SIG-M5 treated with dmso at 0.1 percent for 504 hours (cell line): ENCODE measurements around the gene EWSR1.
A peak's percentile ranks its signal among the peaks of the same experiment; 100 is the strongest.
"Not testable (repeated sequence)": the region's sequence is repeated elsewhere in the genome, so short reads cannot be mapped to it uniquely, and the experiment has no call there.

Experiments used
- DNase-seq: peaks from one replicate; lab custom pipeline; 2025; ENCODE audit not compliant: unreplicated experiment; lab: John Stamatoyannopoulos, UW

Gene EWSR1

DNA sequence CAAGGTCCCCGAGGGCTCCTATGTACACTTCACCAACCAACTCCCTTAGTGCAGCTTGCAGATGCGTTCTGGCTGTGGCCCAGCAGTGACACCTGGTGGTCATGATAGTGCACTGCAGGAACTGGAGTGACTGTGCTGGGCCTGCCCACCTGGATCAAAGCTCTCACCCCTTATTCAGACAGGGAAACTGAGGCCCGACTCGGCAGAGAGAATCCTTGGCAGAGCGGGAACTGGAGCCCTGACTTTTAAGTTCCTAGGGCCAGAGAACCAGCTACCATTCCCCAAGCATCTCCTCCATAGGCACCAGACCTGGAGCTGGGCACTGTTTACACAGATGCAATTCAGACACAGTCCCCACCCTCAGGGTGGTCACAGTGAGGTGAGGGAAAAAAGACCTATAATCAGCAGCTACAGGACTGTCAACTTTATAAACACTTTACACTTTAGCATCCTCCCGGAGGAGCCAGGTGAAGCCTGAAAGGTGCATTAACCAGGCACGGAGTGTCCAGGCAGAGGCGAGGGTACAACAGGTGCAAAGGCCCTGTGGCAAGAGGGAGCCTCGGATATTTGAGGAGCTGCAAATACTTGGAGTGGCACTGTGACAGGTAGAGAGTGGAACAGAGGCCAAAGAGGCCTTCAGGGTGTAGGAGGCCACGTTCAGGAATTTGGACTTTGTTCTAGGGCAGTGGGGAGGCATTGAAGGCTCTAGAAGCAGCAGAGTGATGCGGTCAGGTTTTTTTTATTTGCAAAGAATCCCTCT is 22.3 kb upstream of the EWSR1 start:
- peak; percentile 55 for DNase-seq

DNA sequence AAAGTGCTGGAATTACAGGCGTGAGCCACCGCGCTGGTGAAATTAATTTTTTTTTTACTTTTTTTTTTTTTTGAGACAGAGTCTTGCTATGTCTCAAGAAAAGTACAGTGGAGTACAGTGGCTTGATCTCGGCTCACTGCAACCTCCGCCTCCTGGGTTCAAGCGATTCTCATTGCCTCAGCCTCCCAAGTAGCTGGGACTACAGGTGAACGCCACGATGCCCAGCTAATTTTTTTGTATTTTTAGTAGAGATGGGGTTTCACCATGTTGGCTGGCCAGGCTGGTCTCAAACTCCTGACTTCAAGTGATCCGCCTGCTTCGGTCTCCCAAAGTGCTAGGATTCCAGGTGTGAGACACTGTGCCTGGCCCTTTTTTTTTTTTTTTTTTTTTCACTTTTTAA is 20.2 kb upstream of the EWSR1 start:
- not testable (repeated sequence) for DNase-seq

DNA sequence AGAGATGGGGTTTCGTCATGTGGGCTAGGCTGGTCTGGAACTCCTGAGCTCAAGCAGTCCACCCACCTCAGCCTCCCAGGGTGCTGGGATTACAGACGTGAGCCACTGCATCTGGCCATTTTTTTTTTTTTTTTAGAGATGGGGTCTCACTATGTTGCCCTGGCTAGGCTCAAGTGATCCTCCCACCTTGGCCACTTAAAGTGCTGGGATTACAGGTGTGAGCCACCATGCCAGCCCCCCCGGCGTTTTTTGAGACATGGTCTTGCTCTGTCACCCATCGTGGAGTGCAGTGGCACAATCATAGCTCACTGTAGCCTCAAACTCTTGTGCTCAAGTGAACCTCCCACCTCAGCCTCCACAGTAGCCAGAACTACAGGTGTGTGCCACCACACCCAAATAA is 16.8 kb upstream of the EWSR1 start:
- DNase-seq: no peak

DNA sequence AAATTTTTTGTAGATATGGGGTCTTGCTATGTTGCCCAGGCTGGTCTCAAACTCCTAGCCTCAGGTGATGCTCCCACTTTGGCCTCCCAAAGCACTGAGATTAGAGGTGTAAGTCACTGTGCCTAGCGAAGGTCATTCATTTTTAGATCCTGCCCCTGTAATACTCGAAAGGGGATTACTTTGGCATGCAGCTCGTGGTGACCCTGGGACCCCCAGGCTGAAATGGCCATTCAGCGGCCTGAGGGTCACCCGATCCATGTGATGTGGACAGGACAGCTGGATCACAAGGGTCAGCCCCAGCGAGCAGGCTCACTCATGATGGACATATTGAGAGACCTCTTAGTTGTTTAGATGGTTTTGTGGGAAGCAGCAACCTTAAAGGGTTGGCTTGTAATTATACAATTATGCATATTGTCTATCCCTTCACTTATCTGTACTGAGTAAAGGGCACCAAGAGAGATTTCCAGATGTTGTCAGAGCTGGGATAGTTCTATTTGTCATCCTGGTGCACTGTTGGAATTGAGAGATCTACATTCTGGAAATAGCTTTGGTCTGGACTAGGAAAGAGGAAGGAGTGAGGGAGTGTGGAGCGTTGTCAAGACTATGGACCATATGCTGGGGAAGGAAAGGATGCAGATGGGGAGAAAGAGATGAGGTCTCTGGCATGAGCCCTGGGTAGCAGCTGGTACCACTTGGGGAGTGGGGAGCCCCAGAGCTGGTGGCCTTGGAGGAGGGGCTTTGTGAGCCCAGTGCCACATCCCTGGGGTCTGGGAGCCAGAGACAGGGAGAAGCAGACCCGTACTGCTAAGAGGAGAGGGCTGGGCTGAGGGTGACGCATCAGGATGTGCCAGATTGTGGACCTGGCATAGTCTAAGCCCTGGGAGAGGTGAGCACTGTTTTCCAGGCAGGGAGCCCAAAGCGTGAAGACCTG is 15.8 kb upstream of the EWSR1 start:
- DNase-seq: no peak

DNA sequence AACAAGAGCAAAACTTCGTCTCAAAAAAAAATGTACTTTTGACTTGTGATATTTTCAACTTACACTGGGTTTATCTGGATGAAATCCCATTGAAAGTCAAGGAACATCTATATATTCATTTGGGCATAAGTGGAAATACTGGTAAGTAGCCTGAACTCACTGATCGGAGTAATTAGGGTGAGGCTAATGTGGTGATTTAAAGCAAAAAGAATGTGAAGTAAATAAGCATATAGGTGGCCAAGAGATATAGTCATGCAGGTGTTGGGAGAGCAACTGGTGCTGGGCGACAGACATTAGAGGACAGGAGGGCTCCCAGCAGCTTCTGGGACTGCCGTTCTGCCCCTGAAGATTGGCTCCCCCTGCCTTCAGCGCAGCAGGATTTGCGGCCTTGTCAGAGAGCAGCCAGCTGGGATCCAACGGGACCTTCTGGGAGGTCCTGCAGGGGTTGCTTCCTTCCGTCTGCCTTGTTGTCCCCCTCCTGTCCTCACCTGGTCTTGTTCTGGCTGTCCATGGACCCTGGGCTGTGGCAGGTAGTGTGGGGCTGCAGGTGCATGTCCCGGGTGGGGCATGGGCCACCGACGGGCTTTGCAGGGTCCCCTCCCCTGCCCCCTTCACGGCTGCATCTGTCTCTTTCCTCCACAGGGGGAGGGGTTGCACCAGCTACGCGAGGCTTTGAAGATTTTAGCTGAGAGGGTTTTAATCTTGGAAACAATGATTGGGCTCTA is 14.3 kb upstream of the EWSR1 start:
- DNase-seq: no peak

DNA sequence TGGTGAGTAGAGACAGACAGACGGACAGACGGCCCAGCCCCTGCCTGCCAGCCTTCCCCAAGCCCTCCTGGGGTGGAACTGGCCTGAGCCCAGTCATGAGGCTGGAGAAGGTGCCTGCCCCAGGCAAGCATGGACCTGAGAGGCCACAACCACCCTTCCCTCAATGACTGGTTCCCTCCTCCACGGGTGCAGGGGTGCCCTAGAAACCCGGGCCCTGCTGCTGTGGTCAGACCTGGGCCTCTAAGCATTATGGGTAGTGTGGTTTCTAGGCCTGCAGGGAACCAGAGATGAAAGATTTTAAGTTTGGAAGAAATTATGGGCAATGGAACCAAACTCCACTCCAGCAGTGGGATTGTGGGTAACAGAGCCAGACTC is 13.8 kb upstream of the EWSR1 start:
- no peak for DNase-seq

DNA sequence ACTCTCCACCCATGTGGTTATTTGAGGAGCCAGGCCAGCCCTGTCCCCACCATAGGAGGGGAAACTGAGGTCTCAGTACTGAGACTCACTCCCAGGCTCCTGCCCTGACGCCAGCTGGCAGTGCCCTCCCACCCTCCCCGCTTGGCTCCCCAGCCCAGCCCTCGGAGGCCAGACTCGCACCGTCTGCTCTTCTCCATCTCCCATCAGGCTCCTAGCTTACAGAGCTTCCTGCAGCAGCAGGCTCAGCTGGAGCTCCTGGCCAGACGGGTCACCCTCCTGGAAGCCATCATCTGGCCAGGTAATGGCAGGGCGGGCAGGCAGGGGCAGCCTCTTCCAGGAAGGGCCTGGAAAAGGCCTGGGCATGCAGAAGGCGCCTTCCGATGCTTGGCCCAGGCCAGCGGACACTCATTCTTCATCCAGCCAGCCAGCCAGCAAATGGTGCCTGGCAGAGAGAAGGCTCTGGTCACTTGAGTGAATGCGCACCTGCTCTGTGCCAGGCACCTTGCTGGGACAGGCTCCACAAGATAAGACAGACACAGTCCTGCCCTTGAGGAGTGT is 12.9 kb upstream of the EWSR1 start:
- DNase-seq: no peak

DNA sequence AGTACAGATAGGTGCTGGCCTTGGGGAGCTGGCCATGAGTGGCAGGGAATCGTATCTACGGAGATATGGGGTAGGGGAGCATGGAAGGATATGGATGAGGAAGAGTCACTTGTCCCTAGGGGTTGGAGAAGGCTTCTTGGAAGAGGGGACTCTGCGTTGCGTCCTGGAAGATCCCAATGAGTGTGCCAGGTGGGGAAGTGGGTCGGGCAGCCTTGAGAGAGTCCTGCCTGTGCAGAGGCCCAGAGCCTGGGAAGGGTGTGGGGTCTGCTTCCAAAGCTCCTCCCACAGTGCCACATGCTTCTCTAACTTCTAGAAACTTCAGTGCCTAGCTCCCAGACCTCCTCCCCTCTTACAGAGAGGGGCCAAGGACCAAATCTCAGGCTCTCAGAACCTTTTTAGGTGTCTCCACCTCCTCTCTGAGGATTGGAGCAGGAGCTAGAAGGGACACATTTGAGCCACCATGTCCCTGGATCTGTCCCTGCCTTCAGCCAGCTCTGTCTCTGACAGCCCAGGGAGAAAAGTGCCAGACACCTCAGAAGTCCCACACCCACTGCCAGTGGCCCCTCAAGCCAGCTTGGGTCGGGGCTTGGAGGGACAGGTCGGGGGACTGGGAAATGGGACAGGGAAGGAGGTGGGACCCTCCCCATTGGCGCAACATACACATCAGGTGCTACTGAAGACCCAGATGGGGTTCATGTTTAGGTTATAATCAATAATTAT is 11.3 kb upstream of the EWSR1 start:
- DNase-seq: no peak

DNA sequence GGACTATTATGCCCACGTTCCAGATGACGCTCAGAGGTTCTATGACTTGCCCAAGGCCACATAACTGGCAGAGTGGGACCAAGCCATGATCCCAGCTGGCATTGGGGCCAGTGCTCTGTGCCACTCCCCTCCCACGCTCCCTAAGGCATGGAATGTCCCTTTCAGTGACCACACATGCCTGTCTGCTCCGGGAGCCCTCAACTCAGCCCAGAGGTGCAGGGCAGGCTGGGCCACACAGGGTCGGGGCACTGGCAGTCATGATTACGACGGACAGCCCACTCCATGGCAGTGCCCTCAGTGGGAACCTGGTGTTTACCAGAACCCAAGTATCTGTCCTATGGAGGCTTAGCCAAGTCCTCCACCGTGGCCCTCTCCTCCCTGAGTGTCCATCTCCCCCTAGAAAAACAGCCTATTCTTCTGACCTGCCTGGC is 10.3 kb upstream of the EWSR1 start:
- DNase-seq: no peak

DNA sequence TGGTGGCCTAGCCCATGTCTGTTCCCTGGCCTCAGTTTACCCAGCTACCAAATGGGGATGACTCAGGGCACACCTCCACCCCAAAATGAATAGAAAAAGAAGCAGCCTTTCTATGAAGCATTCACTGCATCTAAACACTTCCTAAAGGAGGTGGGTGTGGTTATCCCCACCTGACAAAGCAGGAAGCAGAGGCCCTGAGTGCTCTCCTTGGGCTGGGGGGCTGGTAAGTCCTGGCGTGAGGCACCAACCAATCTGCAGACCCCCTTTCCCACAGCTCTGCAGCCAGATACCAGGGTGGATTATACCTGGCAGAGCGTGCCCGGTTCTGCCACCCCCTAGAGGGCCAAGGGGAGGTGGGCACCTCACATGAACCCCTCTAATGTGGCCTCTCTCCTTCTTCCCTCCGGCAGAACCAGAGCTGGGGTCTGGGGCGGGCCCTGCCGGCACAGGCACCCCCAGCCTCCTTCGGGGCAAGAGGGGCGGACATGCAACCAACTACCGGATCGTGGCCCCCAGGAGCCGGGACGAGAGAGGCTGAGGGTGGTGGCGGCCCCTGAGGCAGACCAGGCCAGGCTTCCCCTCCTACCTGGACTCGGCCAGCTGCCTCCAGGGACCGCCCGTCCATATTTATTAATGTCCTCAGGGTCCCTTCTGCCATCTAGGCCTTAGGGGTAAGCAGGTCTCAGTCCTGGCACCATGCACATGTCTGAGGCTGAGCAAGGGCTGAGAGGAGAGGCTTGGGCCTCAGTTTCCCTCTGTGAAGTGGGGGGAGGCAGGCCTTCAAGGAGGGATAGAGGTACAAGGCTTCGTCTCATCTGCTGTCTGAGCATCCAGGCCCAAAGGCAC is 9.4 kb upstream of the EWSR1 start:
- no peak for DNase-seq

DNA sequence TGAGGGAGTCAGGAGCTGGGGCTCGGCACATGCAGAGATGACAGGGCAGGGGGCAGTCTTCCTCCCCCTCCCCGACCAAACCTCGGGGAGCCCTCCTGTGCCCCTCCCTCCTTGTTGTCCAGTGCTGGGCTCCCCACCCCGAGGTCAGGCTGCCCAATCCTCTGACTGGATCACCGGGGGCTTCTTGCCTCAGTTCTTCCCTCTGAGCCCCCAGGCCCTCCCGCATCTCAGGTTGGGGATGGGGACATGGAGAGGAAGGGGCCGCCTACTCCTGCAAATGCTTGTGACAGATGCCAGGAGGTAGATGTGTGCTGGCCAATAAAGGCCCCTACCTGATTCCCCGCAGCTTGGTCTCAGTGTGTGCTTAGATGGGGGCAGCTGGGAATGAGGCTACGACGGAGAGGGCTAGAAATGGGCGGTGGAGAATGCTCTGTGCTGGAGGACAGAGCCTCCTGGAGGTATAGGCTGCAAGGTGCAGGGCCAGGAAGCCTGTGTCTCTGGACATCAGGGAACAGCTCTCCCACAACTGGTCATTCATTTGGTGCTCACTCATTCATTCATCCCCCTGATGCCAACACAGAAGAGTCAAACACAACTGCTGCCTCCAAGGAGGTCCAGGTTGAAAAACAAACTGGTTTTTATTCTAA is 8.7 kb upstream of the EWSR1 start:
- no peak for DNase-seq

DNA sequence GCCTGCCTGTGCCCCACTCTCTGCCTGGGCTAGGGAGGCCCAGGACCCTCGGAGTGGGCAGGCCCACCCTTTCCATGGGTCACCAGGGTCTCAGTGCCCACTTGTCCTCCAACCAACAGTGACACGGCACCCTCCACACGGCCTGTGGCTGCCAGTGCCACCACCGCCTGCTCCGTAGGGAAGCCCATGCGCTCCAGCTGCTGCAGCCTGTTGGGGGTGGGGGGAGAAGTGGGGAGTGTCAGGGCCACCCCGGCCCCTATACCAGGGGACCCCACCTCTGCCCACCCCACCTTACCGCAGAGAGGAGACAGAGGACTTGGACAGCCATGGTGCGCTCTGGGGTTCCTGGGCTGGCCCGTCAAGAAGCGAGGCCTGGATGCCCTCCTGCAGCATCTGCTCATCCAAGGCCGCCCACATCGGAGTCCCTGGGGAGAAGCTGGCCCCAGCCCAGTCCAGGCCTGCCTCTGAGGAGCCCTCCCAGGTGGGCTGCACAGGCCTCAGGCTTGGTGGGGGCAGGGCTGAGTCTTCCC is 8.0 kb upstream of the EWSR1 start:
- DNase-seq: no peak

DNA sequence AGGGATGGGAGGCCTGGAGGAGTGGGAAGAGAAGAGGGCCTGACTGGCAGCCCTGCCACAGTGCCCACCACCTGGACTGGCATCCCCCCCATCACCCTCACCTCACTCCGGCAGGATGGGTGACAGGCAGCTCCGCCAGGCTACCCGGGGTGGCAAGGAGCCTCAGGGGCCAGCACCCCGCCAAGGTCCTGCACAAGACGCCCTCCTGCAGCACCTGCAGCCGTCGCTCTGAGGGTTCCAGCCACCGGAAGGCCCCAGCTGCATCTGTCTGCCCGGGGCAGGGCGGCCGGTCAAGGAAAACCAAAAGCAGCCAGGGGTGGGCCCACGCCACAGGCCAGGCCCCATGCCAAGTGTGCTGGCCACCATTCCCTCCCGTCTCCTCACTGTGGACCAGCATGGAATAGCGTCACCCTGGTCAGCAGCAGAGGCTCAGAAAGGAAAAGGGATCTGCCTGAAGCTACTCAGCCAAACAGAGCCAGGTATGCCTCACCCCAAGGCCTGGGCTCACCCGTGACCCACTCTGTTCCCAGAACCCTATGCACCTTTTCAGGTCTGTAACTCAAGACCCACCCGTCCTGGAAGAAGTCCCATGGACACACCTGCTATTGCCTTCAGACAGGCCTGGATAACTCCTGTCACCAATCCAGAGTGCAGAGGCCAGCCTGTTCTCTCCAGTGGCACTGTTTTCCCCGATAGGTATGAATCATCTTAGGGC is 7.3 kb upstream of the EWSR1 start:
- DNase-seq: no peak

DNA sequence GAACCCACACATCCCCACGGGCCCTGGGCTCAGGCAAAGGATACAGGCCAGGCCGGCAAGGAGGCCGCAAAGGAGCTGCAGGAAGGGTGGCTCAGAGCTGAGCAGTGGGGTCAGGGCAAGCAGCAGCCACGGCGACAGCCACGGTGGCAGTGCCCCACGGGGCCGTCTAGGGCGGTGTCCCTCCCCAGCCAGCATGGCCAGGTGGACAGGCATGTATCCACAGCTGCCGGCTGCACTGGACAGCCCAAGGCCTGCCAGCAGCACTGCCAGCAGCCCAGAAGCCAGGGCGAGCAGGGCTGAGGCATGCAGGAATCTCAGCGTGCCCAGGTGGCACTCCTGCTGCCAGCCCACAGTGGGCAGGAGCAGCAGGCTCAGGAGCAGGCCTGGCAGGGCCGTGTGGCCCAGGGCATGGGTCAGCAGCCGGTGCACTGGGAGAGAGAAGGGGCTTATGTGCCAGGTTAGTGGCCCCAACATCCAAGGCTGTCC is 4.2 kb upstream of the EWSR1 start:
- no peak for DNase-seq

DNA sequence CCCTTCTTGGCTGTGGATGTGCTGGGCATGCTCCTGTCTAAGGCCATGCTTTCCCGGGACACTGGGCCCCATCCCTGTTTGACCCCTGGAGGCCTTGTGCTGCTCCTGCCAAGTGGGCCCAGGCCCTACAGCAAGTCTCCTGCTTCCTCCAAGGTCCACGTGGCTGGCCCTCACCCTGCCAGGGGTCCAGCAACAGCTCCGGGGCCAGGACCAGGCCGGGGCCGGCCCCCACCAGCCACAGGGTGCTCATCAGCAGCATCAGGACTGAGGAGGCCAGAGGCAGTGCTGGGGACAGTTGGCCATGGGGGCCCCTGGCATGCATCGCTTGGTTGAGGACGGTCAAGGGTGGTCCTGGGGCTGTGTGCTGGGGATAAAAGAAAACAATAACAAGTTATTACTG is 2.8 kb upstream of the EWSR1 start:
- no peak for DNase-seq

DNA sequence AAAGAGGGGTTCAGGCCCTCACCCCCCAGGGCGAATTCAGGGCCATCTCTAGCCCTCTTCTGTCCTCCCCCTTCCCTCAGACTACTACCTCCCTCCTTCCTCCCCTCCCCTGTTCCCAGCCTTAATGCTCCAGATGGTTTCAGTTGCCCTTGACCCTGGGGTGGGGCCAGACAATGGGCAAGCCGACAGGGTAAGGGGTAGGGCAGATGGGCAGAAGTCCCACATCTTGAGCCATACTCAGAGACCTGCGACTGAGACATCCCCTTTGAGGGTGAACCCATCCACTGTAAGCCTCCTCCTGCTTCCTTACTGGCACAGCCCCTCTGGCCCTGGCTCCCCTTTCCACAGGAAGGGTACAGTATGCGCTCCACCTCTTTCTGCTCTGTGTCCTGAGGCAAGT is 2.1 kb upstream of the EWSR1 start:
- no peak for DNase-seq

DNA sequence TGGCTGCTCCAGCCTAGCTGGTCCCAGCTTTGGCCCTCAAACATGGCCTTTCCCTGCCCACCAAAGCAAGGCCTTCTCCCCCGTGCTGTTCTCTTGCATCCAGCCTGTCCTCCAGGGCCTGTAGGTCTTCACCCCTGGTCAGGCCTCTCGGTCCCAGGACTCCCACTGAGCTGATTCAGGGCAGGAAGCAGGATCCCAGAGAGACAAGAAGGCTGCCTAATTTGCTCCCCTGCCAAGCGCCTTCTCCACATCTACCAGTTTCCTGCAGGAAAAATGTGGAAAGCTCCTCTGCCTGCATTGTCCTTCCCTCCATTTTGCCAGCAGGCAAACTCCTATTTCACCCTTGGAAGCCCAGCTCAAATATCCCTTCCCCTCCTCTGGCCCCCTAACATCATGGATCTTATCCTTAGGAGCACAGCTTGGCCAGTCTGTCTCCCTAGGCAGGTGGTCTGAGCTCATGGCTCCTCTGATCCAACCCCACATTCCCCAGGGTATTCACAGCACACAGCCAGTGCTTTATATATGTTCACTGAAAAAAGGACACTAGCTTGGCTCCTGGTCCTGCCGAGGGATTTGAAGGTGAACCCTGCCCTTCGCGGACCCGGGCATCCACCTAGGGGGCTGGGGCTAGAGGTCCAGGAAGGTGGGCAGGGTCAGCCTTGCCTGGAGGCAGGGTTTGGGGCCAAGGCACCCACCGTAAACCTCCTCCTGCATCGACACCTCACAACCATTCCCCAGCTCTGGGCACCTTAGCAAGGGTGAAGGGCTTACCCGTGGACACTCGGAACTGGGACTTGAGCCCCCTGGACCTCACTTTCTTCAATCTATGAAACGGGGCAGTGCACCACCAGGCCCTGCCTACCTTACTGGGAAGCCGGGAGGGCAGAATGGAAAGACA is 1.3 kb upstream of the EWSR1 start:
- DNase-seq: no peak
